Nasal cavity respiratory epithelium epithelial cell of viscerocranial mucosa (primary cell): ENCODE data around the gene CBR3. TPM values are rescaled to one million over a fixed set of nuclear protein-coding genes. Genes with fewer than 3 reads are reported as not detected.

Experiments
- total RNA-seq: library from RNA; depleted of rRNA; stranded (reverse); fragments of >200 nt; gene quantifications from 2 replicates; pipeline ENCODE4 v1.2.3, GENCODE V29; 2014

The CBR3 gene
- 0.34 and 0.50 TPM in 2 replicates for total RNA-seq

DNA sequence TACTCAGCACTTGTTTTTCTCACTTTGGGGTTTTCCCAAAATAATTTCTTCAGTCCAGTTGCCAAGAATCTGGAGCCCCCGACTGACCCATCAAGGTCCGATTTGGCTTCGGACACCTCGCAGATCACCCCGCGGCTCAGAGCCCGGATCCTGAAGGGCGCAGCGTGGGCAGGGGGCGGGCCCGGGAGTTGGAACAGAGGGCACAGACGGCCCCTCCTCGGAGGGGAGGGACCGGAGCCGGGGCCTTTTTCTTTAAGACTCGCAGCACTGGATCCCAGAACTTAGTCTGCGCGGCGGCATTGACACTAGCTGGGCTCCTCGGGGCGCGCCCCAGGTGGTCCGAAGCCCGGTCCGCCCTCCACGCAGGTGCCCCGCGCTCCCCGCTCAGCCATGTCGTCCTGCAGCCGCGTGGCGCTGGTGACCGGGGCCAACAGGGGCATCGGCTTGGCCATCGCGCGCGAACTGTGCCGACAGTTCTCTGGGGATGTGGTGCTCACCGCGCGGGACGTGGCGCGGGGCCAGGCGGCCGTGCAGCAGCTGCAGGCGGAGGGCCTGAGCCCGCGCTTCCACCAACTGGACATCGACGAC, at the start of gene CBR3:
CBR3 (plus strand) TSS at position 277 of the 588 bp plus-strand sequence; CDS start at position 391, 114 bp downstream.

DNA sequence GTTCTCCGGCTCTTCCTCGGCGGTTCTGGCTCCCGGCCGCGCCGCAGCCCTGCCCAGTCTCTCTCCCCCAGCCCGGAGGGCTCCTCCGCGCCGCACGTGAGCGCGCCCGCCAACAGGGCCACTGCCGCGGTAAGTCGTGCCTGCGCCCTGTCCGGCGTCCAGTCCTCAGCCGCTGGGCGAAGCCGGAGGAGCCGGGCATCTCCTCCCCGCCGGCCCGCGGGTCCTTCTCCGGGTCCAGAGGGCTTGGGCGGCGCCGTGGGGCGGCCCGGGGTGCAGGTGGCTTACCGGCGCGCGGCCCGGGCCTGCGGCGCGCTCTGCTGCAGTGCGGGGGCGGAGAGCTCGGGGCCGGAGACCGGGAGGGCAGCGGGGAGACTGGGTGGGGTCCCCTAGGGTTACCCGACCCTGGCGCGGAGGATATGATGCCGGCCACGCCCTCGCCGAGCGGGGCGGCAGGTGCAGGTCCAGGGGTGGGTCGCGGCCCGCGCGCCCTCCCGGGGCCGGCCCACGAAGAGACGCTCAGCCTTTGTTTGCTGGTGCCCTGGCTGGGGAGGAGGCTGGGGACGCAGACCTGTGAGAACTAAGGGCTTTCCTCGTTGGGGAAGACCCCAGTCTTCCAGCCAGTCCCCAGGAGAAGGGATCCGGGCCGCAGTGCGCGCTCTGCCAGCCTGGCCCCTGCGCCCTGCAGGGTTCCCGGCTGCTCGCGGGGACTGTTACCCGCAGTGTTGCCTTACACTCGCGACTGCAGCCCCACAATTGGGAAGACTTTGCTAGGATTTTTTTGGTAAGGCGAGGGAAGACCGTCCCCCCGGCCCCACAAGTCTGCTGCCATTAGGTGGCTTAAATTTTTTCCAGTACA, 22.2 kb downstream of the CBR3 start, which contains the start of gene DOP1B:
DOP1B (plus strand) TSS at position 10 of the 856 bp plus-strand sequence. CDS start 7,910 bp downstream, outside the sequence.

Other genes starting within 250 kb of the CBR3 start
- gene SETD4, start 74.6 kb upstream of the CBR3 start, total RNA-seq, result 17.8 and 21.5 TPM in 2 replicates
- 69.7 and 142 TPM in 2 replicates for gene CBR1, start 65.1 kb upstream of the CBR3 start, total RNA-seq
- gene DOP1B, start 21.7 kb downstream of the CBR3 start, total RNA-seq, result 7.5 and 19.6 TPM in 2 replicates
- gene MORC3, start 185.1 kb downstream of the CBR3 start, total RNA-seq, result 98.4 and 121 TPM in 2 replicates